ENCODE results near the gene XPA. TPM values are rescaled to one million over a fixed set of nuclear protein-coding genes. Genes with fewer than 3 reads are reported as not detected.

Gene XPA
- total and polyA plus RNA-seq, 10 of the 15 experiments (the other 5 are each of a cell fraction or from before 2014, with no cell fraction given), result 6.2 to 19.9 (median 12.3) TPM

- no peak for TF ChIP-seq LARP7 (IDR thresholded peaks at IDR 0.05)
- TF ChIP-seq MXI1 (IDR thresholded peaks at IDR 0.05; ENCODE audit: low read depth, low read length), result no peak
- TF ChIP-seq ZBTB4 (CRISPR knock-in tag; IDR thresholded peaks at IDR 0.05), result no peak
- TF ChIP-seq HDGF (IDR thresholded peaks at IDR 0.05), result no peak
- TF ChIP-seq CBX5 (IDR thresholded peaks at IDR 0.05; ENCODE audit: low read depth), result no peak
- 0 out of 4 replicates have a peak, but pooled peaks of 1 of the 2 experiments have one; percentile 13 for TF ChIP-seq BHLHE40 (IDR thresholded peaks at IDR 0.05; ENCODE audit: borderline replicate concordance in 1 of 2, low read depth in 2 of 2, low read length in 1 of 2)
- no peak for TF ChIP-seq NFIC (IDR thresholded peaks at IDR 0.05; ENCODE audit: low read depth, low read length)
- TF ChIP-seq DPF2 (IDR thresholded peaks at IDR 0.05), result peak; percentile 45
- no peak for TF ChIP-seq PBX3 (IDR thresholded peaks at IDR 0.05; ENCODE audit: insufficient replicate concordance, low read depth, low read length)
- TF ChIP-seq USF2 (IDR thresholded peaks at IDR 0.05; ENCODE audit: borderline replicate concordance, low read depth, low read length), result no peak
- TF ChIP-seq KAT2A (conservative IDR thresholded peaks at IDR 0.05; ENCODE audit: control insufficient read depth, low read depth, low read length), result no peak
- no peak for TF ChIP-seq E2F4 (IDR thresholded peaks at IDR 0.05; ENCODE audit: low read depth, low read length)
- TF ChIP-seq IKZF1 (conservative IDR thresholded peaks at IDR 0.05), result peak; percentile 39; the same call in 1 of the 2 replicates
- no peak for TF ChIP-seq EZH2 (IDR thresholded peaks at IDR 0.05; ENCODE audit: borderline replicate concordance, control insufficient read depth, low read depth, low read length)
- no peak for TF ChIP-seq MYB (IDR thresholded peaks at IDR 0.05; ENCODE audit: borderline replicate concordance, low read depth, low read length)
- TF ChIP-seq TCF3 (IDR thresholded peaks at IDR 0.05; ENCODE audit: borderline replicate concordance, insufficient read depth, low read depth, low read length), result no peak
- TF ChIP-seq MYC (IDR thresholded peaks at IDR 0.05; ENCODE audit: insufficient read depth, insufficient read length, insufficient replicate concordance, low read length, severe bottlenecking), result no peak
- no peak for TF ChIP-seq RAD51 (IDR thresholded peaks at IDR 0.05)
- TF ChIP-seq ETV6 (conservative IDR thresholded peaks at IDR 0.05 in 1 of 2, IDR thresholded peaks at IDR 0.05 in 1 of 2; ENCODE audit: borderline replicate concordance in 1 of 2, low read depth in 1 of 2), result no peak; a peak in 1 of 4 replicates
Measured at GRCh38 chr9:97703437-97704344, 6.6 kb upstream of the XPA start (continued).

Measured in GM12878 (cell line).